ENCODE results near the gene ZSWIM9.

The ZSWIM9 gene

DNA sequence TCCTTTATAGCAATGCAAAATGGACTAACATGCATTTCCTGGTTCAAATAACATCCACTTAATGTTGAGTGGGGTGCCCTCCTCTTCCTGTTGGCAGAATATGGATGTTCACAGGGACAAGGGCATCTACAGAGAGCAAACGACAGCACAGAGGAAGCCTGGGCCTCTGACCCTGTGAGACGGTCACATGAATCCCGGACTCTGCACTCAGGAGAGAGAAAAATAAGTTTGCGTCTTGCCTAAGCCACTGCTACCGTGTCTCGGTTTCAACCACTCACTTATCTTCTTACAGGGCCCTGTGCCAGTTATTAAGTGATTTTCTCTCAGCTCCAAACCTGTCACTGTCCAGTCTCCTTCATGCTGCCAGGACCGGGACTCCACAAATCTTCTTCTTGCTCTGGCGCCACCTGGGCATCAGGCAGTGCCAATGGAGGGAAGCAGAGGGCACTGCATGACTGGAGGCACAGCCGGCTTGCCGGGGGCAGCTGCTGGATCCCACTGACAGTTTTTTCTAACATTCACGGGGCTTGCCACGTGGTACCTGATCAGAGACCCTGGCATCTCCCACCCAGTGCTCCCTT is 12.2 kb upstream of the ZSWIM9 start:
- no peak for DNase-seq
- Mint-ChIP-seq H3K27ac (no peak overlapping the region), H3K9me3 (no peaks in the 10 kb centered on the region), H3K4me3 (no peak overlapping the region), H3K27me3 (no peaks in the 10 kb centered on the region), H3K4me1 (no peaks in the 10 kb centered on the region)
- ATAC-seq = no peak

DNA sequence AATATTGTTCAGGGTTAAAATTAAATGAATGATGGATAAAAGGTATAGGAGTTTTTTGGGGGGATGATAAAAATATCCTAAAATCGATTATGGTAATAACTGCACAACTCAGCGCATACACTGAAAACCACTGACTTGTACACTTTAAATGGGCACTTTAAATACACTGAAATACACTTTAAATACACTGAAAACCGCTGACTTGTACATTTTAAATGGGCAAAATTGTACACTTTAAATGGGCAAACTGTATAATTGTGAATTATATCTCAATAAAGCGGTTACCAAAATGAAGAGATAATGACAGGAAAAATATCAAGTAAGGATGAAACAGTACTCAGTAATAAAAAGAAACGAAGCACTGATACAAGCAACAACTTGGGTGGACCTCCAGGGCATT is 1.8 kb upstream of the ZSWIM9 start:
- ATAC-seq (no peak), DNase-seq (no peak)
- H3K27ac Mint-ChIP-seq = no peak overlapping the region
- H3K27me3 Mint-ChIP-seq = no peaks in the 10 kb centered on the region
- peaks cover 47% of the 10 kb centered on the region for H3K4me1 Mint-ChIP-seq
- H3K4me3 Mint-ChIP-seq = peak overlapping the region in 1 of 2 donors; percentile 99
- no peaks in the 10 kb centered on the region for H3K9me3 Mint-ChIP-seq

DNA sequence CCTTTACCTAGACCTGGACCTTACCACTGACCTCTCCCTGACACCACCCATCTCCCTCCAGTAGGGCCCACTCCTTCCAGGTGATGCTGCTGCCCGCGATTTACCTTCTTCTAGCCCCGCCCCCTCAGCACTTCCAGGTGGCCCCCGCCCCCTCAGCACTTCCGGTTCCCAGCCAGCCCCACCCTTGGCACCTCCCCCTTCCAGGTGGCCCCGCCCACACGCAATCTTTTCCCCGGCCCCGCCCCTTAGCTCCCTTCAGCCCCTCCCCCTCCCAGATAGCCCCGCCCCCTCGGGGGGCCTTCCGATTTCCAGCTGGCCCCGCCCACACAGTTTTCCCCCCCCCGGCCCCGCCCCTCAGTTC is 922 bp upstream of the ZSWIM9 start:
- Mint-ChIP-seq H3K4me1 (peaks cover 47% of the 10 kb centered on the region), H3K27ac (peak overlapping the region in 1 of 2 donors; percentile 98), H3K27me3 (no peaks in the 10 kb centered on the region), H3K9me3 (no peaks in the 10 kb centered on the region), H3K4me3 (peak overlapping the region; percentile 89 to 99)
- DNase-seq (peak; percentile 85 to 86), ATAC-seq (peak; percentile 15)

DNA sequence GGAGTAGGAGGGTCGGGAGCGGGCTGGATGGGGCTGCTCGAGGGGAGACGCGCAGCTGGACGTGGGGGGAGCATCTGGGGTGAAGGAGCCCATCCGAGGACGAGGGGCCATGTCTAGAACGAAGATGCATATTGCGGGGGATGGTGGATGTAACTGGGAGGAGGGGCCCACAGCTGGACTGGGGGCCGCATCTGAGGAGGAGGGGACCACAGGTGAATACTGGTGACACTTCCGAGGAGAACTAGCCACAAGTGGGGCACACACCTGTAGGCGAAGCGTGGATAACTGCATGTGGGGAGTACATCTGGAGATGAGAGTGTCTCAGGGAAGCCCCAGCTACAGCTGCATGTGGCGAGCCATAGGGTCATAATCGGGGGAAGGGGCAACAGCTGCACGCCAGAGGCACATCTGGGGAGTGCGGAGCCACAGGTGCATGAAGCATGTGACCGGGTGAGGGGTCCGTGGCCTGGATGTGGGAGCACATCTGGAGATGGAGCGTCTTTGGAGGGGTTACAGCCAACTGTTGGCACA is 402 bp downstream of the ZSWIM9 start:
- H3K4me3 Mint-ChIP-seq = peak overlapping the region; percentile 89 to 99
- DNase-seq (no peak), ATAC-seq (peak; percentile 18)
- no peaks in the 10 kb centered on the region for H3K9me3 Mint-ChIP-seq
- peaks cover 55% of the 10 kb centered on the region for H3K4me1 Mint-ChIP-seq
- H3K27ac Mint-ChIP-seq = peak overlapping the region; percentile 65 to 86
- H3K27me3 Mint-ChIP-seq = no peaks in the 10 kb centered on the region

DNA sequence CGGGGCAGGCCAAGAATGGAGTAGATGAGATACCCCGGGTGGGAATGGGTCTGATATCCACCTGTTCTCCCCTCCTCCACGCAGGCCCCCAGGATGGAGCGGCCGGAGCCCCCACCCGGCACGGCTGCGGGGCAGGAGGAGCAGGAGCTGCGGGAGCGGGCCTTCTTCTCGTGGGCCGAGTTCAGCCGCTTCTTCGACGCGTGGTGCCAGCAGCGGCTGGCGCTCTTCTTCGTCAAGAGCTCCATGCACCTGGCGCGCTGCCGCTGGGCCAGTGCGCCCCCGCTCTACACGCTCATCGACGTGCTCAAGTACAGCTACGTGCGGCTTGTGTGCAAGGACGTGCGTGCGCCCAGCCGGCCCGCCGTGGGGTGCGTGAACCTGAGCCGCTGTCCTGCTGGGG is 1.2 kb downstream of the ZSWIM9 start:
- Mint-ChIP-seq H3K27ac (no peak overlapping the region), H3K9me3 (no peaks in the 10 kb centered on the region), H3K4me1 (peaks cover 55% of the 10 kb centered on the region), H3K4me3 (peak overlapping the region; percentile 89 to 99), H3K27me3 (no peaks in the 10 kb centered on the region)
- ATAC-seq (no peak), DNase-seq (no peak)

DNA sequence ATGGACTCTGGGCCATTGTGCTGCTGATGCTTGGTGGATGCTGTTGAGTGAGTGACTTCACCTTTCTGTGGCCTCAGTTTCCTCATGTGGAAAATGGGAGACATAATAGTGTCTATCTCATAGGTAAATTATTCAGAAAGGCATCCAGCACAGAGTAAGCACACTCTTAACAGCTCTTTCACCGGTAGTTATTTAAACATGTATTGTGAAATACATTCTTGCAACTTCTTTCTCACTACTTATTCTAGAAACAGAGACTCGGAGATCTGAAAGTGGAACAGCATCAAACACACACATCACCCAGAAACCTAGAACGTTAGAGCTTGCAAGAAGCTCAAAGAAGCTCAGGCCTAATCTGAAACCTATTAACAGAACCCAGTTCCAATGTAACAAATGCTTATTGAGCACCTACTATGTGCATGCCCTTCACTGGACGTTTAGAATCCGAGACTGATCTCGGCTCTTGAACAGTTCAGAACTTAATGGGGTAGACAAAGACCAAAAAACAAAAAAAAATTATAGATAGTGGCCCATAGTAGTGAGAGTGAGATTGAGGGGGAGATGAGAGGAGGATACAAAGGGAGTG is 4.1 kb downstream of the ZSWIM9 start:
- no peaks in the 10 kb centered on the region for H3K27me3 Mint-ChIP-seq
- H3K4me3 Mint-ChIP-seq = no peak overlapping the region
- no peaks in the 10 kb centered on the region for H3K9me3 Mint-ChIP-seq
- DNase-seq (no peak), ATAC-seq (no peak)
- peaks cover 30% of the 10 kb centered on the region for H3K4me1 Mint-ChIP-seq
- no peak overlapping the region for H3K27ac Mint-ChIP-seq

DNA sequence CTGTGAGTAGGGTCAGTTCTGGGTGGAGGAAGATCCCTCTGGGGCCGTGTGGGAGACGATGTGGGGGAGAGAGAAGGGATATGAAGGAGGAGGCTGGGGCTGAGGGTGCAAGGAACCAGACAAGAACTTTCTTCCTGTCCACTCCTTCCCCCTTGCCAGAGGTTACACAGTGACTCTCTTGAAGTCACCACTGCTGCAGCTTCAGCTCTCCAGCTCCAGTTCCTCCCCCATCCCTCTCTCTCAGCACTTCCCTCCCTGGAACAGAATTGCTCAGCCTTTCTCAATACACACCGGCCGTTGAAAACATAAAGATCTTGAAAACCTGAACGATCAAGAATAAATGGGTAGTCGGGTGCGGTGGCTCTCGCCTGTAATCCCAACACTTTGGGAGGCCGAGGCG is 5.1 kb downstream of the ZSWIM9 start:
- H3K4me3 Mint-ChIP-seq = no peak overlapping the region
- peak overlapping the region in 1 of 2 donors; percentile 25 for H3K27ac Mint-ChIP-seq
- no peaks in the 10 kb centered on the region for H3K9me3 Mint-ChIP-seq
- H3K27me3 Mint-ChIP-seq = no peaks in the 10 kb centered on the region
- ATAC-seq (no peak), DNase-seq (no peak)
- peaks cover 28% of the 10 kb centered on the region for H3K4me1 Mint-ChIP-seq

DNA sequence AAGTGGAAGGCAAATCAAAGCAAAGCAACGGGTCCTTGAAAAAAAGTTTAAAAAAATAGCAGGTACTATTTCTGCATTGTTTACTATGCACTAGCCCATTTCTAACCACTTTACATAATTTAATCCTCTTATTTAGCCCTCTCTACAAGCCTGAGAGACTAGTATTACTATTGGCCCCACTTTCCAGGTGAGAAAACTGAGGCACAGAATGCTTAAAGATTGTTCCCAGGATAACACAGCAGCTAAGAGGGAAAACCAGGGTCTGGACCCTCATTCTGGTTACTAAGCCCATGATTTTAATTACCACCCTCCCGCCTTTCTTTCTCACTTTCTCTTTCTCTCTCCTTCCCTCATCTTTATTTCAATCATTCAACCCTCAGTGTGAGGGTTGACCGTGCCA is 5.7 kb downstream of the ZSWIM9 start:
- H3K27ac Mint-ChIP-seq = no peak overlapping the region
- no peak overlapping the region for H3K4me3 Mint-ChIP-seq
- DNase-seq = no peak
- H3K27me3 Mint-ChIP-seq = no peaks in the 10 kb centered on the region
- peaks cover 2 to 4% of the 10 kb centered on the region in 2 donors for H3K9me3 Mint-ChIP-seq
- ATAC-seq = no peak
- H3K4me1 Mint-ChIP-seq = peaks cover 24% of the 10 kb centered on the region

DNA sequence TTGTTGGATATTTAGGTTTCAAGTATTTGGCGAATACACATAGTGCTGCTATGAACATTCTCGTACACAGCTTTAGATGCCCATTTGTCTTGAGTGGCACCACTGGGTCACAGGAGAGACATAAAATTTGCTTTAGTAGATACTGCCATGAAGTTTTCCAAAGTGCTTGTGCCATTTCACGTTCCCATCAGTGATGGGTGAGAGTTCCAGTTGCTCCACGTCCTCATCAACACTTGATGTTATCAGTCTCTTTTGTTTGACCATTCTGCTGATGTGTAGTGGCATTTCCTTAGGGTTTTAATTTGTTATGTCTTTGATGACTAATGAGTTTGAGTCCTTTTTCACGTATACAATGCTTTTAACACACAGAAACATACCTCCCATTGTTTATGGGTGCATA is 11.0 kb downstream of the ZSWIM9 start:
- ATAC-seq (no peak), DNase-seq (no peak)
- H3K27me3 Mint-ChIP-seq = no peaks in the 10 kb centered on the region
- no peak overlapping the region for H3K27ac Mint-ChIP-seq
- H3K4me3 Mint-ChIP-seq = no peak overlapping the region
- H3K9me3 Mint-ChIP-seq = peaks cover 7 to 9% of the 10 kb centered on the region in 2 donors
- no peaks in the 10 kb centered on the region for H3K4me1 Mint-ChIP-seq

DNA sequence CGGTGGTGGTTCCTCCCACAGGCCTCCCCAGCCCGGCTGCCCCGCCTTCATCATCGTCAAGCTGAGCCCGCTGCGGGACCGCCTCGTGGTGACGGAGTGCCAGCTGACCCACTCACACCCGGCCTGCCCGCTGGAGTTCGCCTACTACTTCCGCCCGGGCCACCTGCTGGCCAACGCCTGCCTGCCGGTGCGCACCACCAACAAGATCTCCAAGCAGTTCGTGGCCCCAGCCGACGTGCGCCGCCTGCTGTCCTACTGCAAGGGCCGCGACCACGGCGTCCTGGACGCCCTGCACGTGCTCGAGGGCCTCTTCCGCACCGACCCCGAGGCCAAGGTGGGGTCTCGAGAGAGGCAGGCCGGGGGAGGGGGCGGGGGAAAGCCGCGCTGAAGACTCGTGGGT is 12.0 kb downstream of the ZSWIM9 start:
- ATAC-seq = no peak
- Mint-ChIP-seq H3K9me3 (peaks cover 7 to 9% of the 10 kb centered on the region in 2 donors), H3K27ac (no peak overlapping the region), H3K4me1 (no peaks in the 10 kb centered on the region), H3K4me3 (no peak overlapping the region), H3K27me3 (no peaks in the 10 kb centered on the region)
- DNase-seq = no peak

DNA sequence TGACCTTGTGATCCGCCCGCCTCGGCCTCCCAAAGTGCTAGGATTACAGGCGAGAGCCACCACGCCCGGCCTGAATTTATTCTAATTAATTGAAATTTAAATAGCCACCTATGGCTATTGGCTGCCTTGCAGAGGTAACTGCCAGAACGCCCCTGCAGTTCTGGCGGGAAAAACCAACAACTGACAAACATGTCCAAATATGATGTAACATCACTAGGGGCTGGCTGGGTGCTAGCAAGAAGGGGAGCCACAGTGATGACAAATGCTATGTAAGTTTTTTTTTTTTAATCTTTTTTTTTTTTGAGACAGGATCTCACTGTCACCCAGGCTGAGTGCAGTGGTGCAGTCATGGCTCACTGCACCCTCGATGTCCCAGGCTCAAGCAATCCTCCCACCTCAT is 12.9 kb downstream of the ZSWIM9 start:
- H3K4me3 Mint-ChIP-seq = no peak overlapping the region
- H3K9me3 Mint-ChIP-seq = peaks cover 7 to 9% of the 10 kb centered on the region in 2 donors
- no peak for ATAC-seq
- no peaks in the 10 kb centered on the region for H3K27me3 Mint-ChIP-seq
- no peaks in the 10 kb centered on the region for H3K4me1 Mint-ChIP-seq
- H3K27ac Mint-ChIP-seq = peak overlapping the region in 1 of 2 donors; percentile 62
- DNase-seq = no peak

DNA sequence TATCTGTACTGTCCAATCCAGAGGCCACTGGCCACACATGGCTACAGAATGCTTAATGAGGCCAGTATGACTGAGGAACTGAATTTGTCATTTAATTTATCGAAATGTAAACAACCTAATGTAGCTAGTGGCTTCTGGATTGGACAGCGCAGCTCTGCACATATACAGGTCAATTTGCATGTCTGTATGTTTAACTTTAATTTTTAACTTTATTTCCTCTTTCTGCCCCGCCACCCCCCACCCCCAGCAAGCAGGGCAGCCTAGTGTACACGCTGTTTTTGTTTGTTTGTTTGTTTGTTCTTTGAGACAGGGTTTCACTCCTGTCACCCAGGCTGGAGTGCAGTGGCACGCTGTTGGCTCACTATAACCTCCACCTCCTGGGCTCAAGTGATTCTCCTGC is 15.5 kb downstream of the ZSWIM9 start:
- ATAC-seq (no peak), DNase-seq (no peak)
- H3K27ac Mint-ChIP-seq = no peak overlapping the region
- no peaks in the 10 kb centered on the region for H3K27me3 Mint-ChIP-seq
- no peaks in the 10 kb centered on the region for H3K4me1 Mint-ChIP-seq
- no peak overlapping the region for H3K4me3 Mint-ChIP-seq
- H3K9me3 Mint-ChIP-seq = peaks cover 7 to 8% of the 10 kb centered on the region in 2 donors

DNA sequence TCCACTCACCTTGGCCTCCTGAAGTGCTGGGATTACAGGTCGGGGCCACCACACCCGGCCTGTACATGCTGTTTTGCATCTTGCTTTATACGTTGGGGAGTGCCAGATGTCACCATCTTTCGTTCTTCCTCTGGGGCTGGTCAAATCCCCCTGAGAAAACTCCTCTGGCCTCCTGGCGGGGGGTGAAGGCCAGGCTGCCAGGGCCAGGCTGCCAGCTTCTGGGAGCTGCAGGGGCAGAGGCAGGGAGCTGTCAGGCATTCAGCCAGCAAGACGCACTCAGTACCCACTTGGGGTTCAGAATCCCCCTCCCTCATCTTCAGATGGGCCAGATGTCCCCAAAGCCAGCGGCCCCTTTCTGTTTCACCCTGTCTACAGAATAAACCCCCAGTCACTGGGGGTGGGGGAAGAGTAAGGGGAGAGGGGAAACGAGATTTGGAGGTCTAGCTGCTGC is 16.1 kb downstream of the ZSWIM9 start:
- no peak for DNase-seq
- Mint-ChIP-seq H3K4me1 (no peaks in the 10 kb centered on the region), H3K9me3 (peaks cover 2% of the 10 kb centered on the region in 2 donors), H3K27me3 (no peaks in the 10 kb centered on the region), H3K4me3 (no peak overlapping the region), H3K27ac (no peak overlapping the region)
- ATAC-seq = no peak

DNA sequence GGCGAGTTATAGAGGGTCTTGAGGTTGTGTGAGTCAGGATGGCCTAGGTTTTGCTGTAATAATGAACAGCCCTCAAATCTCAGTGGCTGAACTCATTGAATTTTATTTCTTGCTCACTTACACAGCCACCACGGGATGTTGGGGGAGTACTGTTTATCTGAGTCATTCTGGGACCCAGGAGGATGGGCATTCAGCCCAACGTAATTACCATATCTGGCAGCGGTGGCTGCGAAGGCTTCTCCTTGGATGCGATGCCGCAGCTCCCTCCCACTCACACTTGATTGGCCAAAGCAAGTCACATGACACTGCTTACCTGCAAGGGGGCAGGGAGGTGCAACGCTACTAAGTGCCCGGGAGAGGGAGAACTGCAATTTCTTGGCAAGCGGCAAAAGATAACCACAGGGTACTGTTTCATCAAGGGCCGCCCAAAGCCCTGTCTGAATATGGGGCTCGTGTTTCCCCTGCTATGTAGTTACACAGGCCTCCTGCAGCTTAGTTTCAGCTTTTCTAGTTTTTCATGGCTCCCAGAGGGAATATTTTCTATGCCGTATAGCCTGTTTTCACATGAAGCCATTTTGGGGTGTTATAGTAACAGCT is 19.9 kb downstream of the ZSWIM9 start:
- ATAC-seq (peak; percentile 77), DNase-seq (peak; percentile 33 to 59)
- Mint-ChIP-seq H3K27me3 (no peaks in the 10 kb centered on the region), H3K27ac (no peak overlapping the region), H3K4me3 (no peak overlapping the region), H3K9me3 (no peaks in the 10 kb centered on the region), H3K4me1 (no peaks in the 10 kb centered on the region)

DNA sequence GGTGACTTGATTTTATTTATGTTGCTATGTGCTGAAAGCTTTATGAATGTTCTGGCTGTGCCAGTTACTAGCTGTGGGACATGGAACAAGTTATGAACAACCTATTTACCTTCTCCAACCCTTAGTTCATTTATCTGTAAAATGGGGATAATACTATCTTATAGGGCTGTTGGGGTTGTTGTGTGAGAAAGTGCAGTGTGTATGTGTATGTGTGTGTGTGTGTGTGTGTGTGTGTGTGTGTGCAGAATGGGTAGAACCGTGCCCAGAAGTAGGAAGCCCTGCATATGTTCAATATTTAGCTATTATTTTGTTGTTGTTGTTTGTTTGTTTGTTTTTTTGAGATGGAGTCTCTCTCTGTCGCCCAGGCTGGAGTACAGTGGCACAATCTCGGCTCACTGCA is 20.4 kb downstream of the ZSWIM9 start:
- Mint-ChIP-seq H3K27ac (no peak overlapping the region), H3K27me3 (no peaks in the 10 kb centered on the region), H3K4me3 (no peak overlapping the region), H3K4me1 (no peaks in the 10 kb centered on the region), H3K9me3 (no peaks in the 10 kb centered on the region)
- ATAC-seq (no peak), DNase-seq (no peak)

DNA sequence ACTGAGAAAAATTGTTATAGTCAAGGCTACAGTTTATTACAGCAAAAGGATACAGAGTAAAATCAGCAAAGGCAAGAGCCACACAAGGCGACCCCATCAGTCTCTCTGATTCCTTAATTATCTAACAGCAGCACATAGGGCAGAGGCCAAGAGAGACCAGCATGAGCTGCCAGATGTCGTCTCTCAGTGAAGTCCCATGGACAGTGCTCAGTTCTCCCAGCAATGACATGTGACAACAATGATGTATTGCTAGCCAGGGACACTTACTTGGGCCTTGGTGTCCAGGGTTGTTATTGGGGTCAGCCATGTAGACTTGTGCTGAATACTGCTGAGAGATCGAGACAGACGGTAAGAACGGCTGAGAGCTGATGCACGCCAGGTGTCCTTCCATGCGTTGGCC is 22.3 kb downstream of the ZSWIM9 start:
- H3K27me3 Mint-ChIP-seq = no peaks in the 10 kb centered on the region
- H3K9me3 Mint-ChIP-seq = no peaks in the 10 kb centered on the region
- no peak overlapping the region for H3K27ac Mint-ChIP-seq
- no peaks in the 10 kb centered on the region for H3K4me1 Mint-ChIP-seq
- H3K4me3 Mint-ChIP-seq = no peak overlapping the region
- no peak for DNase-seq
- no peak for ATAC-seq

Data from stimulated activated naive CD8-positive, alpha-beta T cell treated with anti-CD3 and anti-CD28 coated beads, Interleukin-15, amount 100 ng/mL, for 72 hours (primary cell).